AG08396 (cell line): ENCODE measurements around the gene BLID.

Source experiments
- DNase-seq: peaks from one replicate; pipeline ENCODE4 v3.0.0; 2012; ENCODE audit warnings: low spot score, mixed read lengths

Gene BLID

GRCh38 chr11:122104341-122104740 is 11.7 kb downstream of the BLID start:
- DNase-seq: no peak

- no peak for DNase-seq
Measured at GRCh38 chr11:122103726-122104125, 12.3 kb downstream of the BLID start.

DNA sequence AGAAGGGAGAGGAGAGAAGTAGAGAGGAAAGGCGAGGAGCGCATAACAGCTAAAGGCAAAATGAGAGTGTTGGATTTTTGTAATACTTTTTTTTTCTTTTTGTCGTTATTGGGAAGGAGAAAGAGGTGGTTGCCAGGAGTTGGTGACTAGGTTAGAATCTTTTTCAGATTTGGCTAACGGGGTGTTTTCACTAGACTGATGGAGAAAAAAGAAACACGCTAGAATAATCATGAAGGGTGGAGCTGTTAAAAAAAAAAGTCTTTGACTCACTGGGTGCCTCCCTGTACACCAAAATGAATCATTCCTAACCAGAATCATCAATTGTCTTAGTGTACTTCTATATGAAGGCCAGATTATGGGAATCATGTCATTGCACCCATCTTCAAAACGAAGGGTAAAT is 12.7 kb downstream of the BLID start:
- no peak for DNase-seq

- DNase-seq: no peak
Measured at GRCh38 chr11:122102426-122102825, 13.6 kb downstream of the BLID start.

DNA sequence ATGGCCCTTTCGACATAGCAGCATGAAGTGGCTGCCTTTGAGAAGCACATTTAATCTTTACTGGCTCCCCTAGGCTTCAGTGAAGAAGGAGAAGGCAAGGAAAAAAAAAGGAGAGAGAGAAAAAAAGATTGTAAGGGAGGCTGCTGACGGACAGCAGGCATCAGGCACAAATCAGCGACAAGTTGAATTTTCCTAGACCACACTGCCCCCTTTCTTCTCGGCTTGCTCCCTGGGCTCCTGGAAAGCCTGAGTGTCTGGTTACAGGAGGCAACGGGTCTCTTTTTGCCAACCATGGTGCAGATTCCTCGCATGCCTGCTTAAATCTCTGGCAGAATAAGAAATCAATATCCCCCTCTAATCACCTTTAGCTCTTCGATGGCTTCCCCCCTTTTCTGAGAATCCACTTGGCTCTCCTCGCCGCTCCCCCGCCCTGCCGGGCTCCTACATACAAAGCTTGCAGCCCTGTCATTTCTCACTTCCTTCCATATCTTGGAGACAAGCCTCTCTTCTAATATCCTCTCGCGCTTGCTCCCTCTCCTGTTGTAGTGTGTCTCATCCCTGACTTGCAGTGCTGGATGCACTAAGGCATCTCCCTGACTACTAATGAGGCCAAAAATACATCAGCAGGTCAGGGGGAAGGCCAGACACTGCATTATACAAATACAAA is 14.3 kb downstream of the BLID start:
- DNase-seq: peak; percentile 61

GRCh38 chr11:122100756-122101080 is 15.3 kb downstream of the BLID start:
- DNase-seq: peak; percentile 31

GRCh38 chr11:122100037-122100755 is 15.8 kb downstream of the BLID start:
- DNase-seq: peak; percentile 37

GRCh38 chr11:122099374-122100036 is 16.5 kb downstream of the BLID start:
- no peak for DNase-seq

DNA sequence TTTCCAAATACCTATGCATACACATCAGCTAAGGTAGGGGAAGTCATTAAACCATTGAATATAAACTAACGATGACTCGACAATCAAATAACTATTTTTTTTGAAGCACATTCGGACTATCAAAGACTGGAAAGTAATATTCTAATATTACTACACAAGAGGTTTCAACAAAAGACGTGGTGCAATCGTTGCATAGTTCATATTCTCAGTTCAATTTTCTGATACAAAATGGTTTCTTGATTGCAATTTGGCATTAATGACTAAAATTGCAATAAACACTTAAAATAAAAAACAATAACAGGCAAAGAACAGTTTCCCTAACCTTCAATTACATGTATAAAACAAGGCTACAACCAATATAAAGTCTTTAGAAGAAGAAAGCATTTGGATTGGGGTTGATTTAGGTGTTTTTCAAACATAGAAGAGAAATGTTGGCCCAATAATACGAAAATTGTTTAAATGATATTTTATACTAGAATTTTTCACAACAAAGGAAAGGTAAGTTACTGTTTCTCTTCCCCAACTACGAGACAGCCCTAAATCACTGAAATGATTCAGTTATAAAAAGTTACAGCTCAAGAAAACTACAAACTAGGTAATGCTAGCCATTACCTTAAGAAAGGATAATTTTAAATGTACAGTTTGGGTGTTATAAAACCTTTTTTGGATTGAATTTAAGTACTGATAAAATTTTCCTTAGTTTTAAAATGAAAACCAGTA is 17.6 kb downstream of the BLID start:
- no peak for DNase-seq

DNA sequence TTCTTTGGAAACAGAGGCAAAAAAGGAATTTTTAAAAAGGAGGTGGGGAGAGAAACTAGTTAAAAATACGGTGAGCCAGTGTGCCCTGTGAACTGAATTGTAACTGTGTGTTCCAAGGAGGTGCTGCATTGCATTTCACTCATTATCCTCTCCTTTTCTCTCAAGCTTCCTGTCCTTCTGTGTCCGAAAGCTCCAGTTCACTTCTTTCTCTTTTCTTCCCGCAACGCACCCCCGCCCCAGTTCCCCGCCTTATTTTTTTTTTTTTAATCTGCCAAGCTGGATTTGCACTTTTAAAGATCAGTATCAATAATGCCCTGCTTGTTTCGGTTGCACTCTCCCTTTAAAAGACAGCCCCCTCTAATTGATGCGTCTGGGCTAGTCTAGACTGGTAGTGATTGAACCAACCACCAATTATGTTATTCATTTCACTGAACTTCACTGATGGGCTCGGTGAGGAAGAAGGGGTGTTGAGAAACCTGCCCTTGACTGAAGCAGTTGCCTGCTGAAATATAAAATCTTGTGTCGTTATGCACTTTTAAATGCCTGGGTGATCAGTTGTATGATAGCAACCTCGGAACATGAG is 18.5 kb downstream of the BLID start:
- no peak for DNase-seq

GRCh38 chr11:122096272-122097112 is 19.5 kb downstream of the BLID start:
- no peak for DNase-seq

- no peak for DNase-seq
Measured at GRCh38 chr11:122095681-122096262, 20.2 kb downstream of the BLID start.

DNA sequence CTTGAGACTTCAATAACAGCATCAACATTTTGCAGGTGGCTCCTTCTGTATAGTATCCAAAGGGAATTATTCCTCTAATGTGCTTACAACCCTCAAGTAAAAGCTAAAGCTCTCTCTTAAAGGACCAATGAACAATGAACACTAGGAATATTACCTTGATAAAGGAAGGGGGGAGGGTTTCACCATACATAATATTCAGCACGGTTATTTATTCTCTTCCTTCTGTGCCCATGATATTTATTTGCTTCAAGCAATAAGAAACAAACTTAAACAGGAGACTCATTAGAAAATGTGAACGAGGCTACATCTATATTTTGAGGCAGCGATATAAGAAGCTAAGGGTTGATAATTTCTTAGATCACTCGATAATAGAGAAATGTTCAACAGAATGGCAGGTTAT is 21.2 kb downstream of the BLID start:
- DNase-seq: no peak

DNA sequence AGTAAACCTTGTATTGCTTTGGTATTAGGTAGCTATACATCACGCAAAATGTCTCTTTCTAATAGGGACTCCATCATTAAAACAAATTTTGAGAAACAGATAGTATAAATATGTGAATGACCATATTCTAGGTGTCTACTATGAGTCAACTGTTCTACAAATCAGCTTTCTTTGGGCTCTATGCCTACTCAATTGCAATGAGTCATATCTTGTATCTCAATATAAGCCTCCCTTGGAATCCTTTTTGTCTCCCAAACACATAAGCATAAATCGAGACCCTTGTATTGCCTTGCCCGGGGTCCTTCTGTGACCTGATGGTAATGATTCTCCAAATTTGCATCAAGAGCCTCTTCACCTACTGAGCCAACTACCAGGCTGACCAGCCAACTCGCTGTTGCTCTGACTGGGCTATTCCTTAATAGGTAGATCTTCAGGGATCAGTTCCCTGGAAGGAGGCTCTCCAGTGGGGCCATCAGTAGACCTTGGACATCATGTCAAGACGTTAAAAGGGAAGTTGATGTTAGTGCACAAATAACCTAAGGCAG is 22.2 kb downstream of the BLID start:
- no peak for DNase-seq

DNA sequence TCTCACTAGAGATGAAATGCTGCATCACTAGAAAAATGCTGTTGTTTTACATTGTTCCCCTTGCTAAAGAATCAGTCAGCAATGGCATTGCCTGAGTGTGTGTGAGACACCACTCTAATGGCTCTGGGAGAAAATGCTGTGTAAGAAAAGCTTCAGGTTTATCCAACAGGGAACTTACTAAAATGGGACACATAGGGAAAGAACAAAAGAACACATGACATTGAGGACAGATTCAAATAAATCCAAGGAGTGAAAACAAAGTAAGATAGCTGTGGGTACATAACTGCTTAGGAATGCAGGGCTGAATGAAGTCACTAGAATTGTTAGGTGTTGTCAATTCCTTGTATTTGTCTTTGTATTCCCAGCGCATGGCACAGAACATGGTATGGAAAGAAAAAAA is 24.2 kb downstream of the BLID start:
- DNase-seq: no peak

- no peak for DNase-seq
Measured at GRCh38 chr11:122089111-122089510, 26.9 kb downstream of the BLID start.

DNA sequence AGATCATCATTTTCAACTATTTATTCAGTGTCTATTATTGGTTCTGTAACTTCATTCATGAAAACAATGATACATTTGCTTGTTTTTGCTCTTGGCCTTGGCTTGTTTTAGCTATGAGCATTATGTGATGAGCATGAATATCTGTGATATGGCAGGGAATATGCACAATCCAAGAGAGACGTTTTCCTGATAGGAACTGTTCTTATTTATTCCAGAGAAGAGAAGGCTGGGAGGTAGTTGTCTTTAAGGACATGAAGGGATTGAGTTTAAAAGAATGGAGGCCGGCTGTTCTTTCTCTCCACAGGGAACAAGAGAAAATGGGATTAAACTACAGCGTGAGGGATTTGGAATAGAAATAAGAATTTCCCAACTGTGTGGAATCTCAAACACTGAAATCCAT is 30.3 kb downstream of the BLID start:
- DNase-seq: no peak

GRCh38 chr11:122085264-122085663 is 30.8 kb downstream of the BLID start:
- no peak for DNase-seq

GRCh38 chr11:122082205-122082604 is 33.8 kb downstream of the BLID start:
- DNase-seq: no peak

- no peak for DNase-seq
Measured at GRCh38 chr11:122081073-122081472, 34.9 kb downstream of the BLID start.

DNA sequence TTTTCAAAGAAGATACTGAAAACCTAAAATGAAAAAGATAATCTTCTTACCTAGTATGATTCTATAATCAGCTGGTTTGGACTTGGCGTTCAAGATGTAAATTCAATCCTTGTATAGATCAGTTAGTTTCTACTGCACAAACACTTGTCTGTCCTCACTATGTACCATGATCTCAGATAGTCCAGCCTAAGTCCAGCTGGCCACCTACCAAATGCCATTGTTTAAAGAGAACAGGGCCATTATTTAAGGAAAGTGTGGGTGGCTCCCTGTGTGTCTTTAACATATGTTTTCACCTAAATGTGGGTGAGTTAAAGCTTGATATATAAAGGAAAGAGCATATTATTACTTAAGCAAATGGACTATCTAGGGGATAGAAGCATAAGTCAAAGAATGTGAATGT is 38.6 kb downstream of the BLID start:
- DNase-seq: no peak
